ENCODE results near the gene SEPTIN10. TPM values are rescaled to one million over a fixed set of nuclear protein-coding genes. Genes with fewer than 3 reads are reported as not detected.

The SEPTIN10 gene
- total RNA-seq, 1 donor from 2014 or later, result 90.8 TPM

GRCh38 chr2:109557309-109557708, 56.5 kb downstream of the SEPTIN10 start:
- no peak overlapping the region for H3K4me2 ChIP-seq (ENCODE audit: low read length)
- TF ChIP-seq EZH2 (IDR thresholded peaks at IDR 0.05; ENCODE audit: insufficient read depth, low read length), result no peak
- no peak for TF ChIP-seq CTCF (IDR thresholded peaks at IDR 0.05; ENCODE audit: insufficient read depth, low read depth, low read length)
- peaks cover 14% of the 10 kb centered on the region for H3K4me1 Mint-ChIP-seq (ENCODE audit: low read depth, unreplicated experiment)
- no peaks in the 10 kb centered on the region for H3K27me3 ChIP-seq (ENCODE audit: insufficient read depth, low read length)
- no peaks in the 10 kb centered on the region for H3K9me3 Mint-ChIP-seq (ENCODE audit: unreplicated experiment)
- H3K9me3 ChIP-seq (ENCODE audit: insufficient read depth, low read depth, low read length), result no peaks in the 10 kb centered on the region
- H3K4me3 ChIP-seq (ENCODE audit: insufficient read depth, low read depth, low read length), result no peak overlapping the region
- H3K27ac ChIP-seq (ENCODE audit: low read depth, low read length), result no peak overlapping the region
- FAIRE-seq, result no peak
- DNase-seq (ENCODE audit: low read depth), result no peak
- peaks cover 2% of the 10 kb centered on the region for H4K20me1 ChIP-seq (ENCODE audit: insufficient read depth, low read length)
- H3K9ac ChIP-seq (ENCODE audit: low read length), result no peak overlapping the region
- H3K4me1 ChIP-seq (ENCODE audit: insufficient read depth, low read length), result peaks cover 9% of the 10 kb centered on the region
- peaks cover 8% of the 10 kb centered on the region for H3K36me3 ChIP-seq (ENCODE audit: insufficient read depth, low read length)
- no peak overlapping the region for H3K27ac Mint-ChIP-seq (ENCODE audit: unreplicated experiment)
- H3K36me3 Mint-ChIP-seq (ENCODE audit: low read depth, unreplicated experiment), result peaks cover 16% of the 10 kb centered on the region
- peaks cover 5% of the 10 kb centered on the region for H3K79me2 ChIP-seq (ENCODE audit: insufficient read depth, low read length)
- no peak overlapping the region for H2AFZ ChIP-seq (ENCODE audit: low read depth, low read length)
- H3K27me3 Mint-ChIP-seq (ENCODE audit: low read depth, unreplicated experiment), result no peaks in the 10 kb centered on the region
- no peak overlapping the region for H3K4me3 Mint-ChIP-seq (ENCODE audit: unreplicated experiment)

- H2AFZ ChIP-seq (ENCODE audit: low read depth, low read length), result no peak overlapping the region
- Mint-ChIP-seq H3K36me3 (ENCODE audit: low read depth, unreplicated experiment) (peaks cover 22% of the 10 kb centered on the region), H3K9me3 (ENCODE audit: unreplicated experiment) (no peaks in the 10 kb centered on the region), H3K4me3 (ENCODE audit: unreplicated experiment) (no peak overlapping the region), H3K27ac (ENCODE audit: unreplicated experiment) (no peak overlapping the region), H3K27me3 (ENCODE audit: low read depth, unreplicated experiment) (no peaks in the 10 kb centered on the region), H3K4me1 (ENCODE audit: low read depth, unreplicated experiment) (peaks cover 9% of the 10 kb centered on the region)
- no peaks in the 10 kb centered on the region for H3K9me3 ChIP-seq (ENCODE audit: insufficient read depth, low read depth, low read length)
- peaks cover 2% of the 10 kb centered on the region for H4K20me1 ChIP-seq (ENCODE audit: insufficient read depth, low read length)
- no peak overlapping the region for H3K9ac ChIP-seq (ENCODE audit: low read length)
- H3K4me3 ChIP-seq (ENCODE audit: insufficient read depth, low read depth, low read length), result no peak overlapping the region
- H3K79me2 ChIP-seq (ENCODE audit: insufficient read depth, low read length), result peaks cover 5% of the 10 kb centered on the region
- H3K4me1 ChIP-seq (ENCODE audit: insufficient read depth, low read length), result peaks cover 8% of the 10 kb centered on the region
- DNase-seq (ENCODE audit: low read depth), result no peak
- H3K27me3 ChIP-seq (ENCODE audit: insufficient read depth, low read length), result no peaks in the 10 kb centered on the region
- TF ChIP-seq CTCF (IDR thresholded peaks at IDR 0.05; ENCODE audit: insufficient read depth, low read depth, low read length) (no peak), EZH2 (IDR thresholded peaks at IDR 0.05; ENCODE audit: insufficient read depth, low read length) (no peak)
- H3K36me3 ChIP-seq (ENCODE audit: insufficient read depth, low read length), result peaks cover 8% of the 10 kb centered on the region
- H3K4me2 ChIP-seq (ENCODE audit: low read length), result no peak overlapping the region
- no peak for FAIRE-seq
- no peak overlapping the region for H3K27ac ChIP-seq (ENCODE audit: low read depth, low read length)
Observed at GRCh38 chr2:109555346-109555900, 58.3 kb downstream of the SEPTIN10 start.

- Histone ChIP-seq H3K27me3 (ENCODE audit: insufficient read depth, low read length) (no peaks in the 10 kb centered on the region), H2AFZ (ENCODE audit: low read depth, low read length) (no peak overlapping the region), H4K20me1 (ENCODE audit: insufficient read depth, low read length) (peaks cover 2% of the 10 kb centered on the region), H3K4me3 (ENCODE audit: insufficient read depth, low read depth, low read length) (no peak overlapping the region), H3K9me3 (ENCODE audit: insufficient read depth, low read depth, low read length) (no peaks in the 10 kb centered on the region), H3K9ac (ENCODE audit: low read length) (no peak overlapping the region), H3K4me2 (ENCODE audit: low read length) (no peak overlapping the region), H3K4me1 (ENCODE audit: insufficient read depth, low read length) (peaks cover 8% of the 10 kb centered on the region), H3K27ac (ENCODE audit: low read depth, low read length) (no peak overlapping the region), H3K36me3 (ENCODE audit: insufficient read depth, low read length) (peaks cover 8% of the 10 kb centered on the region), H3K79me2 (ENCODE audit: insufficient read depth, low read length) (peaks cover 5% of the 10 kb centered on the region)
- Mint-ChIP-seq H3K4me1 (ENCODE audit: low read depth, unreplicated experiment) (peaks cover 5% of the 10 kb centered on the region), H3K4me3 (ENCODE audit: unreplicated experiment) (no peak overlapping the region), H3K27me3 (ENCODE audit: low read depth, unreplicated experiment) (no peaks in the 10 kb centered on the region), H3K36me3 (ENCODE audit: low read depth, unreplicated experiment) (peaks cover 20% of the 10 kb centered on the region), H3K27ac (ENCODE audit: unreplicated experiment) (no peak overlapping the region), H3K9me3 (ENCODE audit: unreplicated experiment) (no peaks in the 10 kb centered on the region)
- FAIRE-seq (no peak), DNase-seq (ENCODE audit: low read depth) (no peak)
- TF ChIP-seq EZH2 (IDR thresholded peaks at IDR 0.05; ENCODE audit: insufficient read depth, low read length), result no peak
Observed at GRCh38 chr2:109554758-109555157, 59.0 kb downstream of the SEPTIN10 start.

Data from astrocyte (in vitro differentiated cells and primary cell).